ENCODE results near the gene COPS9. TPM values are rescaled to one million over a fixed set of nuclear protein-coding genes. Genes with fewer than 3 reads are reported as not detected.

Gene COPS9
- total RNA-seq, 1 experiment from 2014 or later: 202 TPM

GRCh38 chr2:240151477-240152031 is 15.4 kb upstream of the COPS9 start:
- ChIA-PET POLR2A (ENCODE audit: unreplicated experiment) (interaction anchor here (0.5 kb wide), 1 partner anchor 82 kb away, joined by 12 read pairs; no protein-coding TSS in a partner anchor), CTCF (no interaction called here)
- no TSS peak for BruUV-seq (replicated peaks)
- H3K9me2 ChIP-seq (ENCODE audit: insufficient read depth): no peaks in the 10 kb centered on the region
- no peaks in the 10 kb centered on the region for H3K36me3 ChIP-seq (ENCODE audit: low read depth)
- H3K4me1 ChIP-seq (replicated peaks; ENCODE audit: insufficient read depth): no peaks in the 10 kb centered on the region
- no peak overlapping the region for H3K4me3 ChIP-seq
- no peaks in the 10 kb centered on the region for H3K9me3 ChIP-seq (ENCODE audit: insufficient read depth, low read depth)
- no peak overlapping the region for H2AFZ ChIP-seq
- TF ChIP-seq EZH2 (IDR thresholded peaks at IDR 0.05; ENCODE audit: low read depth) (no peak), CTCF (conservative IDR thresholded peaks at IDR 0.05) (no peak)
- no peaks in the 10 kb centered on the region for H4K20me1 ChIP-seq (ENCODE audit: insufficient read depth)
- peaks cover 15% of the 10 kb centered on the region; the same call in 1 of the 2 replicates for H3F3A ChIP-seq (ENCODE audit: insufficient read depth, low read depth)
- no peaks in the 10 kb centered on the region for H3K79me2 ChIP-seq (ENCODE audit: low read depth)
- H3K27me3 ChIP-seq (ENCODE audit: insufficient read depth, low read depth): peaks cover 43% of the 10 kb centered on the region
- no peak overlapping the region for H3K4me2 ChIP-seq
- DNase-seq: no peak
- H3K27ac ChIP-seq: no peak overlapping the region
- intact Hi-C loops (cut with micrococcal nuclease; ENCODE audit: unreplicated experiment): loop anchor here (2.0 to 10.0 kb wide), 2 partner anchors 81 to 413 kb away; partner anchors contain the start of genes DUSP28 and RNPEPL1

GRCh38 chr2:240149943-240150784 is 14.1 kb upstream of the COPS9 start:
- Histone ChIP-seq H3K27me3 (ENCODE audit: insufficient read depth, low read depth) (peaks cover 48% of the 10 kb centered on the region), H4K20me1 (ENCODE audit: insufficient read depth) (no peaks in the 10 kb centered on the region), H2AFZ (no peak overlapping the region), H3F3A (ENCODE audit: insufficient read depth, low read depth) (peaks cover 8% of the 10 kb centered on the region; the same call in 1 of the 2 replicates), H3K27ac (no peak overlapping the region), H3K36me3 (ENCODE audit: low read depth) (no peaks in the 10 kb centered on the region), H3K79me2 (ENCODE audit: low read depth) (no peaks in the 10 kb centered on the region), H3K9me2 (ENCODE audit: insufficient read depth) (no peaks in the 10 kb centered on the region), H3K9me3 (ENCODE audit: insufficient read depth, low read depth) (no peaks in the 10 kb centered on the region), H3K4me3 (no peak overlapping the region), H3K4me1 (replicated peaks; ENCODE audit: insufficient read depth) (no peaks in the 10 kb centered on the region), H3K4me2 (no peak overlapping the region)
- BruUV-seq (replicated peaks): no TSS peak
- DNase-seq: peak in 1 of 2 experiments; percentile 72
- CTCF ChIA-PET: interaction anchor here (0.6 to 1.1 kb wide), 2 partner anchors 64 to 495 kb away, joined by 3 to 4 read pairs; no protein-coding TSS in a partner anchor
- TF ChIP-seq EZH2 (IDR thresholded peaks at IDR 0.05; ENCODE audit: low read depth) (no peak), CTCF (conservative IDR thresholded peaks at IDR 0.05) (peak; percentile 95)
- POLR2A ChIA-PET (ENCODE audit: unreplicated experiment): interaction anchor here (0.6 kb wide), 1 partner anchor 218 kb away, joined by 3 read pairs; no protein-coding TSS in a partner anchor
- intact Hi-C loops (cut with micrococcal nuclease; ENCODE audit: unreplicated experiment): loop anchor here (1.0 to 10.0 kb wide), 4 partner anchors 83 to 415 kb away; partner anchors contain the start of genes DUSP28, NDUFA10 and RNPEPL1

- POLR2A ChIA-PET (ENCODE audit: unreplicated experiment): no interaction called here
- Histone ChIP-seq H4K20me1 (ENCODE audit: insufficient read depth) (no peaks in the 10 kb centered on the region), H3K9me2 (ENCODE audit: insufficient read depth) (no peaks in the 10 kb centered on the region), H2AFZ (no peak overlapping the region), H3K4me3 (no peak overlapping the region), H3K27me3 (ENCODE audit: insufficient read depth, low read depth) (peaks cover 47% of the 10 kb centered on the region), H3K36me3 (ENCODE audit: low read depth) (no peaks in the 10 kb centered on the region), H3K4me2 (no peak overlapping the region), H3K4me1 (replicated peaks; ENCODE audit: insufficient read depth) (no peaks in the 10 kb centered on the region), H3K9me3 (ENCODE audit: insufficient read depth, low read depth) (no peaks in the 10 kb centered on the region), H3F3A (ENCODE audit: insufficient read depth, low read depth) (peaks cover 8% of the 10 kb centered on the region; the same call in 1 of the 2 replicates), H3K27ac (no peak overlapping the region), H3K79me2 (ENCODE audit: low read depth) (no peaks in the 10 kb centered on the region)
- intact Hi-C loops (cut with micrococcal nuclease; ENCODE audit: unreplicated experiment): loop anchor here (10.0 kb wide), 1 partner anchor 123 kb away; the partner anchor contains the start of gene NDUFA10
- TF ChIP-seq CTCF (conservative IDR thresholded peaks at IDR 0.05): no peak
- no peak for TF ChIP-seq EZH2 (IDR thresholded peaks at IDR 0.05; ENCODE audit: low read depth)
- no peak for DNase-seq
- no TSS peak for BruUV-seq (replicated peaks)
- CTCF ChIA-PET: no interaction called here
Measured at GRCh38 chr2:240147911-240148587, 11.9 kb upstream of the COPS9 start.
